HepG2 (cell line): Measurements from ENCODE around the gene DSG2. TPM values are rescaled to one million over a fixed set of nuclear protein-coding genes. Genes with fewer than 3 reads are reported as not detected.
A peak's percentile ranks its signal among the peaks of the same experiment; 100 is the strongest.

Experiments used
- CREB3 ChIP-seq: sonication (generic); formaldehyde crosslinking; IDR thresholded peaks from 2 replicates; pipeline ENCODE4 v1.5.0; 2020; ENCODE audit warnings: missing genetic modification reagents
- GATAD2A ChIP-seq: IDR thresholded peaks from 2 replicates; pipeline ENCODE4 v1.6.1; 2016
- GMEB1 ChIP-seq: sonication (generic); formaldehyde crosslinking; IDR thresholded peaks from 2 replicates; pipeline ENCODE4 v1.5.1; 2020; ENCODE audit warnings: missing genetic modification reagents, mild to moderate bottlenecking, borderline replicate concordance
- HNF4A ChIP-seq: sonication (generic); formaldehyde crosslinking; IDR thresholded peaks from 2 replicates; pipeline ENCODE4 v1.4.0; 2020; ENCODE audit warnings: missing genetic modification reagents
- IRF2 ChIP-seq: IDR thresholded peaks from 2 replicates; pipeline ENCODE4 v1.6.1; 2018; ENCODE audit warnings: missing genetic modification reagents, missing compliant biosample characterization
- MAFF ChIP-seq: IDR thresholded peaks from 2 replicates; pipeline ENCODE4 v1.6.1; 2011; ENCODE audit warnings: low read depth, low read length, improper control_type of control experiment
- MLXIP ChIP-seq: sonication (generic); formaldehyde crosslinking; IDR thresholded peaks from 2 replicates; pipeline ENCODE4 v1.9.0; 2021; ENCODE audit warnings: missing genetic modification reagents, borderline replicate concordance
- NCOA2 ChIP-seq: sonication (generic); formaldehyde crosslinking; IDR thresholded peaks from 2 replicates; pipeline ENCODE4 v1.8.0; 2022; ENCODE audit warnings: inconsistent platforms
- RCOR2 ChIP-seq: IDR thresholded peaks from 2 replicates; pipeline ENCODE4 v1.6.1; 2016; ENCODE audit warnings: missing biosample characterization, missing genetic modification reagents
- STAT5B ChIP-seq: sonication (generic); formaldehyde crosslinking; IDR thresholded peaks from 2 replicates; pipeline ENCODE4 v1.4.0; 2020; ENCODE audit warnings: missing genetic modification reagents
- TGIF2 ChIP-seq: IDR thresholded peaks from 2 replicates; pipeline ENCODE4 v1.6.1; 2016; ENCODE audit warnings: control low read depth, missing compliant biosample characterization
- TIGD3 ChIP-seq: sonication (generic); formaldehyde crosslinking; IDR thresholded peaks from 2 replicates; pipeline ENCODE4 v1.5.1; 2020; ENCODE audit warnings: mild to moderate bottlenecking, missing genetic modification reagents, borderline replicate concordance
- ZKSCAN5 ChIP-seq: sonication (generic); formaldehyde crosslinking; IDR thresholded peaks from 2 replicates; pipeline ENCODE4 v1.5.1; 2020; ENCODE audit warnings: mild to moderate bottlenecking, missing genetic modification reagents
- ZNF318 ChIP-seq: sonication (generic); formaldehyde crosslinking; IDR thresholded peaks from 2 replicates; pipeline ENCODE4 v1.4.0; 2020; ENCODE audit warnings: mild to moderate bottlenecking, missing genetic modification reagents
- ZNF749 ChIP-seq: sonication (generic); formaldehyde crosslinking; IDR thresholded peaks from 2 replicates; pipeline ENCODE4 v1.8.0; 2022; ENCODE audit warnings: mild to moderate bottlenecking, missing genetic modification reagents, moderate library complexity, borderline replicate concordance
- ZSCAN29 ChIP-seq: sonication (generic); formaldehyde crosslinking; conservative IDR thresholded peaks from 2 replicates; pipeline ENCODE4 v1.4.0; 2020; ENCODE audit warnings: mild to moderate bottlenecking, missing genetic modification reagents
- polyA plus RNA-seq, 8 experiments: library from polyadenylated mRNA; depleted of rRNA in 3 of 8; stranded (reverse) in 7 of 8; unstranded in 1 of 8; fragments of >200 nt; fragmentation: Illumina TruSeq in 4 of 8; extraction: Trizol in 4 of 8; gene quantifications; 2 replicates each; pipeline versions ENCODE4 v1.2.1 to v1.2.3, GENCODE V29; 2011 to 2016; ENCODE audit warnings: low read depth in 4 of 8, missing spikeins in 1 of 8, mixed read lengths in 1 of 8; ENCODE audit not compliant: insufficient read depth in 1 of 8
- total RNA-seq, 5 experiments: library from RNA; depleted of rRNA; stranded (reverse); fragments of >200 nt; fragmentation: Illumina TruSeq; extraction: Trizol; gene quantifications; 2 replicates each; pipeline ENCODE4 v1.2.3, GENCODE V29; 2016; ENCODE audit warnings: low read depth in 1 of 5

The DSG2 gene
- total and polyA plus RNA-seq, 2 of the 13 experiments (the other 11 are each of a cell fraction or from before 2014, with no cell fraction given) = 23.3 to 66.7 TPM

GRCh38 chr18:31573051-31573450, 75.1 kb downstream of the DSG2 start (continued):
- no peak for TF ChIP-seq ZNF318 (CRISPR knock-in tag)
- TF ChIP-seq NCOA2 (CRISPR knock-in tag) = 0 out of 2 replicates have a peak, but pooled peaks have one; percentile 24
- no peak for TF ChIP-seq TIGD3
- TF ChIP-seq STAT5B (CRISPR knock-in tag) = no peak
- no peak for TF ChIP-seq MAFF
- no peak for TF ChIP-seq ZSCAN29 (CRISPR knock-in tag)
- peak; percentile 60 for TF ChIP-seq HNF4A (CRISPR knock-in tag)
- TF ChIP-seq RCOR2 (CRISPR knock-in tag) = no peak
- no peak for TF ChIP-seq MLXIP
- no peak for TF ChIP-seq CREB3
- TF ChIP-seq GATAD2A (CRISPR knock-in tag) = peak; percentile 57
- TF ChIP-seq ZNF749 (CRISPR knock-in tag) = no peak
- TF ChIP-seq GMEB1 (CRISPR knock-in tag) = no peak
- no peak for TF ChIP-seq TGIF2
- no peak for TF ChIP-seq IRF2 (CRISPR knock-in tag)
- no peak for TF ChIP-seq ZKSCAN5 (CRISPR knock-in tag)
